Neuron (in vitro differentiated cells): Measurements from ENCODE around the gene VPS13A.
"Not testable (repeated sequence)": the region's sequence is repeated elsewhere in the genome, so short reads cannot be mapped to it uniquely, and the experiment has no call there.

Experiments
- H2AFZ ChIP-seq: one replicate; pipeline ENCODE4 v1.6.1; 2013; ENCODE audit warnings: low read depth, mild to moderate bottlenecking, inconsistent platforms, low read length, moderate library complexity
- H3K27me3 ChIP-seq: one replicate; pipeline ENCODE4 v1.6.1; 2013; ENCODE audit warnings: low read length; ENCODE audit not compliant: insufficient read depth
- H3K36me3 ChIP-seq: one replicate; pipeline ENCODE4 v1.6.1; 2013; ENCODE audit warnings: low read length; ENCODE audit not compliant: insufficient read depth
- H3K4me1 ChIP-seq: one replicate; pipeline ENCODE4 v1.6.1; 2013; ENCODE audit warnings: low read length; ENCODE audit not compliant: insufficient read depth
- H3K4me3 ChIP-seq: 2 replicates; pipeline ENCODE4 v1.5.1; 2013; ENCODE audit warnings: mild to moderate bottlenecking, low read length, moderate library complexity
- H3K9me3 ChIP-seq: one replicate; pipeline ENCODE4 v1.6.1; 2013; ENCODE audit warnings: low read length

VPS13A gene

DNA sequence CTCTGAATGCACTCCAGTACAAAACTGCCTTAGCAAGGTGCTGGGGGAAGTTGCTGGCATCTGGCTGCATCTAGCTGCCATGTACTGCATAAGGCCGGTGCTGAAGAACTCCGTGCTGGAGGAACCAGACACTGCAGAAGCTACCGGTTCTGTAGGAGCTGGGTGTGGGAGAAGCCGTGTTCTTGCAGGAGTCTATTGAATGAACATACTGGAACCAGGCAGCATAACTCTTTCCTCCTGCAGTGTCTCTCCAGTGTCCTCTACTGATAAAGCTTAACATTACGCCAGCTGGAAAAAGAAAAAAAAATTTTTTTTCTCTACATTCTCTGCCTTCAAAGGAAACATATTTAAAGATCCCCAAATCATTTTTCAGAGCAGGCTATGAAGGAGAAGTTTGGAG, 38.5 kb downstream of the VPS13A start:
- Histone ChIP-seq H3K4me1 (no peaks in the 10 kb centered on the region), H3K27me3 (no peaks in the 10 kb centered on the region), H3K4me3 (no peak overlapping the region), H2AFZ (no peak overlapping the region), H3K9me3 (no peaks in the 10 kb centered on the region), H3K36me3 (peaks cover 5% of the 10 kb centered on the region)

DNA sequence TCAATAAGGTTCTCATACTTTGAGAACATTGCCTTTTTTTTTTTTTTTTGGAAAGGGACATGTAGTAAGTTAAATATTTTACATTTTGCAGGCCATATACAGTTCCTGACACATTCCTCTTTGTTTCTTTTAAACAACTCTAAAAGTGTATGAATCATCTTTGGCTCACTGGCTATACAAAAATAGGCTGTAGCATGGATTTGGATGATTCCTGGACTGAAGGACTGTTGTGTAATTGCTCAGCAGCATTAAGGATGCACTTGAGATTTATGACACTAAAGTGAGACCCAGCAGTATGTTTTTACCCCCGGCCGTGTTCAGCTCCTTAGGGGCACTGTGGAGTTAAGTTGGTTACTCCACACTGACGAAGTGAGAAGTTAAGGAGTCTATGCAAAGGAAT, 41.3 kb downstream of the VPS13A start:
- no peak overlapping the region for H2AFZ ChIP-seq
- H3K4me1 ChIP-seq = no peaks in the 10 kb centered on the region
- H3K9me3 ChIP-seq = no peaks in the 10 kb centered on the region

DNA sequence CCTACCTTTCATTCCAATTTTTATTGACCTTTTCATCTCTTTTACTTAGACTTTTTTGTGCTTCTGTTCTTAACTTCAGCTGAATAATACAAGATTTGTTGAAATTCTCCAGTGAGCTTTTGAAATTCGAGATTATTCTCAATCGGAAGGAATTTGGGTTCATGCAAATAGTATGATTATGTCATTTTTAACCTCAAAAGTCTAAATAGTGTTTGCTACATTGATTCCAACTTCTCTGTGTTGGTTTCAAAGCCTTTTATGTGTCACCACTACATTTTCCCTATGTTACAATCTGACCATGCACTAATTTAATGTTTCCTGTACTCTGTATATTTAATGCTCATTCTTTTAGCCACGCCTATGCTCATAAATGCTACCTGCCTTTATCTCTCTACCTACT, 44.1 kb downstream of the VPS13A start:
- H3K36me3 ChIP-seq = peaks cover 2% of the 10 kb centered on the region
- H3K9me3 ChIP-seq = no peaks in the 10 kb centered on the region
- no peak overlapping the region for H2AFZ ChIP-seq
- H3K4me1 ChIP-seq = no peaks in the 10 kb centered on the region
- no peak overlapping the region for H3K4me3 ChIP-seq
- no peaks in the 10 kb centered on the region for H3K27me3 ChIP-seq

More for the DNA sequence above, 41.3 kb downstream of the VPS13A start:
- Histone ChIP-seq H3K4me3 (no peak overlapping the region), H3K27me3 (no peaks in the 10 kb centered on the region), H3K36me3 (peaks cover 5% of the 10 kb centered on the region)

DNA sequence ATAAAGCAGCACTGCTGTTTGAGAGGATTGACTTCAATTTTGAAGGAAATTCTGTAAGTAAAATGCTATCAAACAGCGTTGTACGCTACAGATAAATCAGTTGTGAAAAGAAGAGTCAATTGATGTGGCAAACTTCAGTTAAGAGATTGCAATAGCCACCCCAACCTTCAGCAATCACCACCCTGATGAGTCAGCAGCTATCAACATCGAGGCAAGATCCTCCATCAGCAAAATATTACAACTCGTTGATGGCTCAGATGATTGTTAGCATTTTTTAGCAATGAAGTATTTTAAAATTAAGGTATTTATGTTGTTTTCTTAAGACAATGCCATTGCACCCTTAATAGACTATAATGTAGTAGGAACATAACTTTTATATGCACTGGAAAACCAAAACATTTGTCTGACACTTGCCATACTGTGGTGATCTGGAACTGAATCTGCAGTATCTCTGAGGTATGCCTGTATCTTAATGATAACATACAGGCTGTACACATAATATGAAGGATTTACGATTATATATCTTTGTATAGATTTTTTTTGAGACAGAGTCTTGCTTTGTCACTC, 47.5 kb downstream of the VPS13A start:
- Histone ChIP-seq H3K36me3 (peaks cover 6% of the 10 kb centered on the region), H3K4me3 (no peak overlapping the region), H3K27me3 (no peaks in the 10 kb centered on the region), H3K4me1 (no peaks in the 10 kb centered on the region), H3K9me3 (no peaks in the 10 kb centered on the region), H2AFZ (no peak overlapping the region)

DNA sequence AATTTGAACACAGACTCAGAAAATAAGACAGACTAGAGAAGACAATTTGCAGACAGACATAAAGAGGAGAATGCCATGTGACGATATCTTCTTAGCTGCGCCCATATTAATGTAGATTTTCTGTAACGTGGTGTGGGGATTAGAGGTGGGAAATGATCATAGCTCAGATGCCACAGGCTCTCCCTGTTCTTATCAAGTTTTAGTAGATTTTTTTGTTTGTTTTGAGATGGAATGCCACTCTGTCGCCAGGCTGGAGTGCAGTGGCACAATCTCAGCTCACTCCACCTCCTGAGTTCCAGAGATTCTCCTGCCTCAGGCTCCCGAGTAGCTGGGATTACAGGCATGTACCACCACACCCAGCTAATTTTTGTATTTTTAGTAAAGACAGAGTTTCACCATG, 59.4 kb downstream of the VPS13A start:
- no peak overlapping the region for H3K4me3 ChIP-seq
- H3K9me3 ChIP-seq = no peaks in the 10 kb centered on the region

DNA sequence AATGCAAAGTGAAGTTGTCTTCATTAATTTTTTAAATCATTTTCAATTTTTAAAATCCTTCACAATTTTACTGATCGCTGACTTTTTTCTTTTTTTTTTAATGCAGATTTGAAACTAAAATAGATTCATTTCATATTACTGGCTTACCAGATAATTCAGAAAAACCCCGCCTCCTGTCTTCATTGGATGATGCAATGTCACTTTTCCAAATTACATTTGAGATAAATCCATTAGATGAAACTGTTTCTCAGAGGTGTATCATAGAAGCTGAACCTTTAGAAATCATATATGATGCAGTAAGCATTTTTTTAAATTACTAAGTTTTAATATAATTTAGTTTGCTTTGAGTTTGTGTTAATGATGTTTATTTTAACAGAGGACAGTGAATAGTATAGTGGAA, 60.6 kb downstream of the VPS13A start:
- Histone ChIP-seq H3K4me3 (no peak overlapping the region), H3K27me3 (no peaks in the 10 kb centered on the region), H3K4me1 (no peaks in the 10 kb centered on the region), H3K9me3 (no peaks in the 10 kb centered on the region), H3K36me3 (peaks cover 2% of the 10 kb centered on the region), H2AFZ (no peak overlapping the region)

More for the DNA sequence above, 59.4 kb downstream of the VPS13A start:
- Histone ChIP-seq H3K27me3 (no peaks in the 10 kb centered on the region), H3K36me3 (peaks cover under 1% of the 10 kb centered on the region), H2AFZ (no peak overlapping the region), H3K4me1 (no peaks in the 10 kb centered on the region)

DNA sequence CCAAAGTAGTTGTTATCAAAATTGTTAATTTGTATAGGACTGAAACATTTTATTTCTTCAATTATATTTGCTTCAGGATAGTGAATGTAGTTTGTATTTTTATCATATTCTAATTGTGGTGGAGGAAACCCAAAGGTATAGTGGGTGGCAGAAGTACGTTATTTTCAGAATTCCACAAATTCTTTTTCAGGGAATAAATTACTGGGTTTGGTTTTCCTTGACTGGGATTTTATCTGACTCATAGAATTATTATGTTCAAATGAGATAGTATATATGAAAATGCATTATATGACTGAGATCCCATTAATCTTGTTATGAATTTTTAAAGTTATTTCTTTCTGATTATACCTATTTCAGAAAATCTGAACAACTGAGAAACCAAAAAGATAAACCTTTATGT, 73.7 kb downstream of the VPS13A start:
- no peaks in the 10 kb centered on the region for H3K4me1 ChIP-seq
- no peaks in the 10 kb centered on the region for H3K9me3 ChIP-seq
- H3K27me3 ChIP-seq = no peaks in the 10 kb centered on the region
- no peak overlapping the region for H2AFZ ChIP-seq
- no peak overlapping the region for H3K4me3 ChIP-seq
- no peaks in the 10 kb centered on the region for H3K36me3 ChIP-seq

DNA sequence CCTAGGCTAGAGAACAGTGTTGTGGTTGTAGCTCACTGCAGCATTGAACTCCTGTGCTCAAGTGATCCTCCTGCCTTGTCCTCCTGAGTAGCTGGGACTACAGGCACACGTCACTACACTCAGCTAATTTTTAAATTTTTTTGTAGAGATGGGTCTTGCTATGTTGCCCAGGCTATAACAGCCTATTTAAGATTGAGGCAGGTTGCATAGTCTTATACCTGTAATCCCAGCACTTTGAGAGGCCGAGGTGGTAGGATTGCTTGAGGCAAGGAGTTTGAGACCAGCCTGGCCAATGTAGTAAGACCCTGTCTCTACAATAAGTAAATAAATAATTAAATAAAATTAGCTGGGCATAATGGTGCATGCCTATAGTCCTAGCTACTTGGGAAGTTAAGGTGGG, 79.9 kb downstream of the VPS13A start:
- no peaks in the 10 kb centered on the region for H3K4me1 ChIP-seq
- no peaks in the 10 kb centered on the region for H3K27me3 ChIP-seq
- no peaks in the 10 kb centered on the region for H3K9me3 ChIP-seq
- no peak overlapping the region for H2AFZ ChIP-seq
- no peak overlapping the region for H3K4me3 ChIP-seq
- H3K36me3 ChIP-seq = no peaks in the 10 kb centered on the region

DNA sequence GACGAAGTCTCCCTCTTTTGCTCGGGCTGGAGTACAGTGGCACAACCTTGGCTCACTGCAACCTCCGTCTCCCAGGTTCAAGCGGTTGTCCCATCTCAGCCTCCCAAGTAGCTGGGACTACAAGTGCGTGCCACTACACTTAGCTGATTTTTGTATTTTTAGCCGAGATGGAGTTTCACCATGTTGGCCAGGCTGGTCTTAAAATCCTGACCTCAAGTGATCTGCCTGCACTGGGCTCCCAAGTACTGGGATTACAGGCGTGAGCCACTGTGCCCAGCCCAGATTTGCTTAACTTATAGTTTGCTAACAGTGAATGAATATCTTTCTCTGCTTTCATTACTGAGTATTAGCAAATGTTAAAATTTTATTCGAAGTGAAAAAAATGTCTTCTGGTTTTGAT, 84.3 kb downstream of the VPS13A start:
- no peak overlapping the region for H2AFZ ChIP-seq
- H3K9me3 ChIP-seq = no peaks in the 10 kb centered on the region
- H3K27me3 ChIP-seq = no peaks in the 10 kb centered on the region
- no peaks in the 10 kb centered on the region for H3K36me3 ChIP-seq
- no peaks in the 10 kb centered on the region for H3K4me1 ChIP-seq
- H3K4me3 ChIP-seq = no peak overlapping the region

DNA sequence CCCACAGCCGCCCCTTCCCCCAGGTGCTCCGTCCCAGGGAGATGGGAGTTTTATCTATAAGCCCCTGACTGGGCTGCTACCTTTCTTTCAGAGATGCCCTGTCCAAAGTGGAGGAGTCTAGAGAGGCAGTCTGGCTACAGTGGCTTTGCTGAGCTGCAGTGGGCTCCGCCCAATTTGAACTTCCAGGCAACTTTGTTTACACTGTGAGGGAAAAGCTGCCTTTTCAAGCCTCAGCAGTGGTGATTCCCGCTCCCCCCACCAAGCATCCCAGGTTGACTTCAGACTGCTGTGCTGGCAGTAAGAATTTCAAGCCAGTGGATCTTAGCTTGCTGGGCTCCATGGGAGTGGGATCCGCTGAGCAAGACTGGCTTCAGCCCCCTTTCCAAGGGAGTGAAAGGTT, 90.4 kb downstream of the VPS13A start:
- not testable (repeated sequence) for H3K36me3 ChIP-seq, H3K4me3 ChIP-seq, H3K9me3 ChIP-seq, H3K4me1 ChIP-seq, H3K27me3 ChIP-seq, H2AFZ ChIP-seq

DNA sequence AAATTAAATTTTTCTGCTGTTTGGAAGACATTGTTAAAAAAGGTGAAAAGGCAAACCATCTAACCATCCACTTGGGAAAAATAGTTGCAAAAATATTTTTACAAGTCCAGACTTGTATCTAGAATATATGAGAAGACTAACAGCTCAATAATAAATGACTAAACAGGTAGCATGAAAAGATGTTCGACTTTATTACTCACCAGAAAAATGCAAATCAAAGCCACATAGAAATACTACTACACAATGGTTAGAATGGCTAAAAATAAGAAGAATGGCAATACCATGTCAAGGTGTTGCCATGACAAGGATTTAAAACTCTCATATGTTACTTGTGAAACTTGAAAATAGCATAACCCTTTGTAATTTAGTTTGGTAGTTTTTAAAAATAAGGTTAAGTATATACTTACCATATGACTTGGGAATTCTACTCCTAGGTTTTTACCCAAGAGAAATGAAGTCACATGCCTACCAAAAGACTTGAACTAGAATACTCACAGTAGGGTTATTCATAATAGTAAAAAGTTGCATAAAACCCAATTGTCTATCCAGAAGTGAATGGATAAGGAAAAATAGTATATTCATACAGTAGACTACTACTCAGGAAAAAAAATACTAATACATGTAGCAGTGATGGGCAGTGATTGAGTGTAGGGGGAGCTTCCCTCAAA, 93.8 kb downstream of the VPS13A start:
- H3K4me1 ChIP-seq = no peaks in the 10 kb centered on the region
- H3K27me3 ChIP-seq = no peaks in the 10 kb centered on the region
- H3K36me3 ChIP-seq = no peaks in the 10 kb centered on the region
- no peak overlapping the region for H2AFZ ChIP-seq
- peaks cover 2% of the 10 kb centered on the region for H3K9me3 ChIP-seq
- no peak overlapping the region for H3K4me3 ChIP-seq

DNA sequence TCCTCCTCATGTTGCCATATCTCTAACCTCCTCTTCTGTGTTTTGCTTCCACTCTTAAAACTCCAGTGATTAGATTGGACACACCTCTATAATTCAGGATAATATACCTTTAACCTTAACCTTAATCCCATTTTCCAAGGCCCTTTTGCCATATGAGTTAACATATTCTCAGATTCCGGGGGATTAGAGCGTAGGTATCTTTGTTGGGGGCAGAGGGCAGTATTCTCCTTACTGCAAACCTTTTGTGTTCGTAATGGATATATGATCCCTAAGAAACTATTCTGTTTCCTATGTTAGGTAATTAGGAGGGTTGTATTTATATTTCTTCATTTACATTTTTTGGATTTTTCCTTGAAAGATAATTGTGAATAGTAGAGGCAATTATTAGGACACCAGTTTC, 99.5 kb downstream of the VPS13A start:
- H3K9me3 ChIP-seq = no peaks in the 10 kb centered on the region
- H2AFZ ChIP-seq = no peak overlapping the region
- no peaks in the 10 kb centered on the region for H3K36me3 ChIP-seq
- H3K4me1 ChIP-seq = no peaks in the 10 kb centered on the region
- no peaks in the 10 kb centered on the region for H3K27me3 ChIP-seq
- H3K4me3 ChIP-seq = no peak overlapping the region

DNA sequence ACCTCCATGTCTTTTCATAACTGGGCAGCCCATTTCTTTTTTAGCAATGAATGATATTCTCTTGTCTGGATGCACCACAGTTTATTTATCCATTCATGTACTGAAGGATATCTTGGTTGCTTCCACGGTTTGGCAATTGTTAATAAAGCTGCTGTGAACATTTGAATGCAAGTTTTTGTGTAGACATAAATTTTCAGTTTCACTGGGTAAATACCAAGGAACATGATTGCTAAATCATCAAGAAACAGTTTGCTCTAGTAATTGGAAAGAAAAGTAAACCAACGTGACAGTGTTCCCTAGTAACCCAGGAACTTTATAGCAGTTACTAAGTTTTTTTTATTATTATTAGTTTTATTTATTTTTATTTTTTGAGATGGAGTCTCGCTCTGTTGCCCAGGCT, 100.4 kb downstream of the VPS13A start:
- no peaks in the 10 kb centered on the region for H3K27me3 ChIP-seq
- no peaks in the 10 kb centered on the region for H3K36me3 ChIP-seq
- no peaks in the 10 kb centered on the region for H3K9me3 ChIP-seq
- no peak overlapping the region for H2AFZ ChIP-seq
- H3K4me1 ChIP-seq = no peaks in the 10 kb centered on the region
- no peak overlapping the region for H3K4me3 ChIP-seq

DNA sequence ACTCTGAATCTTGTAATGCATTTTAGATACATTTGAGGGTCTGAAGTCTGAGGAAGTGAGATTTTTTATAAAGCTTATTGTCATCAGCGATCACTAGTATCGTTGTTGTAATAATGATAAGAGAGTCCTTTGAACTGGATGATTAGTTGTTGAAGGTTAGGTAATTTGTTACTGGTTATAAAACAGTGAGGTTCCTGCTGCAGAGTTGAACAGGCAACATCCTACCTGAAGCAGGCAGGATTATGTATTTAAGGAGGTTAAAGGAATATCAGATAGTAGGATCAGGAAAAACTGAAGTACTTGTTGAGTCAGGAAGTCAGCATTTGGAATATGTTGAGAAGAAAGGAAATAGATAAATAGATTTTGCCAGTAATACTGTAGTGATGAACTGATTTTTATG, 106.7 kb downstream of the VPS13A start:
- no peaks in the 10 kb centered on the region for H3K9me3 ChIP-seq
- H3K4me1 ChIP-seq = no peaks in the 10 kb centered on the region
- no peaks in the 10 kb centered on the region for H3K27me3 ChIP-seq
- no peak overlapping the region for H3K4me3 ChIP-seq
- H3K36me3 ChIP-seq = peaks cover 3% of the 10 kb centered on the region
- no peak overlapping the region for H2AFZ ChIP-seq
